Measurements from ENCODE around the gene IDNK. TPM values are rescaled to one million over a fixed set of nuclear protein-coding genes. Genes with fewer than 3 reads are reported as not detected.

The IDNK gene
- total RNA-seq, 1 experiment from 2014 or later = 10.9 TPM

DNA sequence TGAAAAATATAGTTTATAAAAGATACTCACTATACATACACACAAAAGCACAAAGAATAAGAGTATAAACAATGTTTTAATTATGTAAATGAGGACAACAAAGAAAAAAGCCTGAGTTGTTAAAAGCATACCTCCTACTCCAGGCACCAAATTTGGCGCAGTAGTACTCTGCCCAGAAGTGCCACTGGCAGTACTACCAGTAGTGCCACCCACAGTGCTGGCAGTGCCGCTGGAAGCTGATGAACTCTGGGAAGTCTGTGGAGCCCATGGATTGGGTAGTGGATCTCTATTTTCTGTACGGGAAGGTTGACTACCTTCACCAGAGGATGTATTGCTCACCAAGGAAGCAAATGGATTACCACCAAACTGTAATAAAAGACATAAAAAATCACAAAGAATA, 54.7 kb downstream of the IDNK start:
- Mint-ChIP-seq H3K4me3 (ENCODE audit: unreplicated experiment) (no peak overlapping the region), H3K4me1 (ENCODE audit: insufficient read depth, unreplicated experiment) (peaks cover 5% of the 10 kb centered on the region), H3K27ac (ENCODE audit: low read depth, unreplicated experiment) (no peak overlapping the region), H3K36me3 (ENCODE audit: insufficient read depth, unreplicated experiment) (peaks cover 95% of the 10 kb centered on the region), H3K9me3 (ENCODE audit: unreplicated experiment) (no peaks in the 10 kb centered on the region), H3K27me3 (ENCODE audit: insufficient read depth, unreplicated experiment) (no peaks in the 10 kb centered on the region)
- ChIA-PET POLR2A (interaction anchor here (0.7 to 1.6 kb wide), 3 partner anchors 9 to 30 kb away, joined by 3 to 4 read pairs (median 3); partner anchors contain the start of gene UBQLN1), CTCF (interaction anchor here (0.6 to 1.4 kb wide), 3 partner anchors 19 to 1168 kb away, joined by 3 to 4 read pairs (median 3); partner anchors contain the start of gene FRMD3)
- TF ChIP-seq, protein P1, sequence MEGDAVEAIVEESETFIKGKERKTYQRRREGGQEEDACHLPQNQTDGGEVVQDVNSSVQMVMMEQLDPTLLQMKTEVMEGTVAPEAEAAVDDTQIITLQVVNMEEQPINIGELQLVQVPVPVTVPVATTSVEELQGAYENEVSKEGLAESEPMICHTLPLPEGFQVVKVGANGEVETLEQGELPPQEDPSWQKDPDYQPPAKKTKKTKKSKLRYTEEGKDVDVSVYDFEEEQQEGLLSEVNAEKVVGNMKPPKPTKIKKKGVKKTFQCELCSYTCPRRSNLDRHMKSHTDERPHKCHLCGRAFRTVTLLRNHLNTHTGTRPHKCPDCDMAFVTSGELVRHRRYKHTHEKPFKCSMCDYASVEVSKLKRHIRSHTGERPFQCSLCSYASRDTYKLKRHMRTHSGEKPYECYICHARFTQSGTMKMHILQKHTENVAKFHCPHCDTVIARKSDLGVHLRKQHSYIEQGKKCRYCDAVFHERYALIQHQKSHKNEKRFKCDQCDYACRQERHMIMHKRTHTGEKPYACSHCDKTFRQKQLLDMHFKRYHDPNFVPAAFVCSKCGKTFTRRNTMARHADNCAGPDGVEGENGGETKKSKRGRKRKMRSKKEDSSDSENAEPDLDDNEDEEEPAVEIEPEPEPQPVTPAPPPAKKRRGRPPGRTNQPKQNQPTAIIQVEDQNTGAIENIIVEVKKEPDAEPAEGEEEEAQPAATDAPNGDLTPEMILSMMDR (IDR thresholded peaks at IDR 0.05; ENCODE audit: unreplicated experiment) = no peak
- no TSS peak for BruUV-seq (replicated peaks)
- no peak for DNase-seq (ENCODE audit: unreplicated experiment)
- intact Hi-C loops (cut with micrococcal nuclease) = no loop called here

DNA sequence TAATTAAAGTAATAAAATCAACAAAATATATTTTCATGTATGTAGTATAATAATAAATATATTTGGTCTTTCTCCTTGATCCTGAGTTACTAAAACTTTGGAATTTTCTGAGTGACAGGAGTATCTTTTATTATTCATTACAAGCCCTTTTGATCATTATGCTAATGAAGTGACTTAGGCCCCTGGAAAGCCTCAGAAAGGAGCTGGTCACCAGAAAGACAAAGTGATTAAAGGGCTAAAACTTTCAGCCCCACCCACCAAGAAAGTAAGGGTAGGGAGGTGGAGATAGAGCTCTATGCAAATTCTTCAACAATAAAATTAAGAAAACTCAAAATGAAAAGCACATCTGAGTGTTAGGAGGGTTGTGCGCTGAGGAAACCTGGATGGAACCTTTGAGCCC, 57.3 kb downstream of the IDNK start:
- TF ChIP-seq, protein P1 (IDR thresholded peaks at IDR 0.05; ENCODE audit: unreplicated experiment) = no peak
- ChIA-PET POLR2A (interaction anchor here (0.6 to 1.3 kb wide), 3 partner anchors 9 to 28 kb away, joined by 3 read pairs; partner anchors contain the start of gene UBQLN1), CTCF (interaction anchor here (0.6 kb wide), 1 partner anchor 19 kb away, joined by 4 read pairs; no protein-coding TSS in a partner anchor)
- no TSS peak for BruUV-seq (replicated peaks)
- DNase-seq (ENCODE audit: unreplicated experiment) = no peak
- no peak overlapping the region for H3K4me3 Mint-ChIP-seq (ENCODE audit: unreplicated experiment)
- no peaks in the 10 kb centered on the region for H3K27me3 Mint-ChIP-seq (ENCODE audit: insufficient read depth, unreplicated experiment)
- intact Hi-C loops (cut with micrococcal nuclease) = no loop called here
- H3K27ac Mint-ChIP-seq (ENCODE audit: low read depth, unreplicated experiment) = no peak overlapping the region
- H3K4me1 Mint-ChIP-seq (ENCODE audit: insufficient read depth, unreplicated experiment) = peaks cover 5% of the 10 kb centered on the region
- no peaks in the 10 kb centered on the region for H3K9me3 Mint-ChIP-seq (ENCODE audit: unreplicated experiment)
- H3K36me3 Mint-ChIP-seq (ENCODE audit: insufficient read depth, unreplicated experiment) = peaks cover 79% of the 10 kb centered on the region

DNA sequence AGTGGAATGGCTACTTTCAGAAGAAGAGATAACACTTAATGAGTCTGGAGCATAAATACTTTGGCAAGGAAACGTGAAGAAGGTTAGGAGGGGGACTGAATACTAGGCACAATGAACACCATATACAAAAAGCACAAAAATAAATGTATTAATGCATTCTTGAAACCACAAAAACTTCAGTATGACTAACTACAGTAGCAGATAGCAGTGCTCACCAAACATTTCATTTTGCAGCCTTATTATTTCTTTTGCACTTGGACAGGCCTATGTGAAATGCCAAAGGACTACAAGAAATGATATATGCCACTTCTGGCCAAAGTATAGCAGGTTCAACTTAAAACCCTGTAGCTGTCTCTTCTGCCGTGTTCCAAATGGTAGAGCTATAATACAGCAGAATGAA, 58.5 kb downstream of the IDNK start:
- CTCF ChIA-PET = no interaction called here
- Mint-ChIP-seq H3K4me3 (ENCODE audit: unreplicated experiment) (no peak overlapping the region), H3K9me3 (ENCODE audit: unreplicated experiment) (no peaks in the 10 kb centered on the region), H3K27ac (ENCODE audit: low read depth, unreplicated experiment) (no peak overlapping the region), H3K4me1 (ENCODE audit: insufficient read depth, unreplicated experiment) (peaks cover 7% of the 10 kb centered on the region), H3K27me3 (ENCODE audit: insufficient read depth, unreplicated experiment) (no peaks in the 10 kb centered on the region), H3K36me3 (ENCODE audit: insufficient read depth, unreplicated experiment) (peaks cover 69% of the 10 kb centered on the region)
- intact Hi-C loops (cut with micrococcal nuclease) = no loop called here
- no peak for DNase-seq (ENCODE audit: unreplicated experiment)
- TF ChIP-seq, protein P1 (IDR thresholded peaks at IDR 0.05; ENCODE audit: unreplicated experiment) = no peak
- no TSS peak for BruUV-seq (replicated peaks)
- POLR2A ChIA-PET = interaction anchor here (0.6 kb wide), 1 partner anchor 19 kb away, joined by 3 read pairs; no protein-coding TSS in a partner anchor

DNA sequence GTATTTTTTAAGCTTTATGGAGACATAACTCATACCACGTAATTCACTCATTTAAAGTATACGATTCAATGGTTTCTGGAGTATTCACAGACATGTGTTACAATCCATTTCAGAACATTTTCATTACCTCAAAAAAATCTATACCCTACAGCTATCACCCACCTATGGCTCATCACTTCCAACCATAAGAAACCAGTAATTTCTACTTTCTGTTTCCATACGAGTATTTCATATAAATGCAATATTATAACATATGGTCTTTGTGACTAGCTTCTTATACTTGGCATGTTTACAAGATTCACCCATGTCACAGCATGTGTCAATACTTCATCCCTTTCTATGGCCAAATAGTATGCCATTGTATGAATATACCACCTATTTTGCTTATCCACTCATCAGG, 66.0 kb downstream of the IDNK start:
- TF ChIP-seq, protein P1 (IDR thresholded peaks at IDR 0.05; ENCODE audit: unreplicated experiment) = no peak
- no TSS peak for BruUV-seq (replicated peaks)
- DNase-seq (ENCODE audit: unreplicated experiment) = no peak
- intact Hi-C loops (cut with micrococcal nuclease) = no loop called here
- Mint-ChIP-seq H3K27ac (ENCODE audit: low read depth, unreplicated experiment) (no peak overlapping the region), H3K4me3 (ENCODE audit: unreplicated experiment) (no peak overlapping the region), H3K27me3 (ENCODE audit: insufficient read depth, unreplicated experiment) (no peaks in the 10 kb centered on the region), H3K9me3 (ENCODE audit: unreplicated experiment) (no peaks in the 10 kb centered on the region), H3K36me3 (ENCODE audit: insufficient read depth, unreplicated experiment) (peaks cover 7% of the 10 kb centered on the region), H3K4me1 (ENCODE audit: insufficient read depth, unreplicated experiment) (peaks cover 37% of the 10 kb centered on the region)
- ChIA-PET POLR2A (interaction anchor here (0.9 to 2.2 kb wide), 3 partner anchors 9 to 18 kb away, joined by 3 to 9 read pairs (median 3); partner anchors contain the start of gene UBQLN1), CTCF (interaction anchor here (0.6 kb wide), 2 partner anchors 29 to 1011 kb away, joined by 3 read pairs; no protein-coding TSS in a partner anchor)
